Endodermal cell (in vitro differentiated cells): ENCODE measurements around the gene PPP4R1. TPM values are rescaled to one million over a fixed set of nuclear protein-coding genes. Genes with fewer than 3 reads are reported as not detected.

ENCODE experiments used
- DNase-seq: peaks from one replicate; pipeline ENCODE4 v3.0.0-alpha.2; 2017
- H3K27ac ChIP-seq: 2 replicates; pipeline ENCODE4 v1.5.1; 2013; ENCODE audit warnings: mild to moderate bottlenecking, low read depth, low read length, moderate library complexity
- H3K27me3 ChIP-seq: 2 replicates; pipeline ENCODE4 v1.6.1; 2013; ENCODE audit warnings: mild to moderate bottlenecking, low read length, moderate library complexity; ENCODE audit not compliant: insufficient read depth, control insufficient read depth, poor library complexity, severe bottlenecking
- H3K36me3 ChIP-seq: 2 replicates; pipeline ENCODE4 v1.7.0; 2013; ENCODE audit warnings: mild to moderate bottlenecking, low read length, moderate library complexity; ENCODE audit not compliant: control insufficient read depth, insufficient read depth
- H3K4me1 ChIP-seq: one replicate; pipeline ENCODE4 v1.7.0; 2013; ENCODE audit warnings: low read length; ENCODE audit not compliant: control insufficient read depth, insufficient read depth
- H3K4me3 ChIP-seq: 2 replicates; pipeline ENCODE4 v1.5.1; 2013; ENCODE audit warnings: mild to moderate bottlenecking, low read length, moderate library complexity
- H3K9ac ChIP-seq: 2 replicates; pipeline ENCODE4 v1.6.1; 2013; ENCODE audit warnings: mild to moderate bottlenecking, low read length, moderate library complexity; ENCODE audit not compliant: poor library complexity, severe bottlenecking; ENCODE audit errors: extremely low read depth
- H3K9me3 ChIP-seq: 2 replicates; pipeline ENCODE4 v1.6.1; 2013; ENCODE audit warnings: mild to moderate bottlenecking, low read length, moderate library complexity; ENCODE audit not compliant: control insufficient read depth
- H3K27ac Mint-ChIP-seq: 2 replicates; pipeline ENCODE4 v1.8.0; 2020; ENCODE audit warnings: mixed read lengths
- H3K27me3 Mint-ChIP-seq: 2 replicates; pipeline ENCODE4 v1.8.0; 2021; ENCODE audit warnings: mild to moderate bottlenecking, mixed read lengths; ENCODE audit not compliant: insufficient read depth
- H3K36me3 Mint-ChIP-seq: 2 replicates; pipeline ENCODE4 v1.8.0; 2020; ENCODE audit warnings: low read depth, mixed read lengths
- H3K4me1 Mint-ChIP-seq: 2 replicates; pipeline ENCODE4 v1.8.0; 2020; ENCODE audit warnings: mixed read lengths
- H3K4me3 Mint-ChIP-seq: 2 replicates; pipeline ENCODE4 v1.8.0; 2020; ENCODE audit warnings: mild to moderate bottlenecking, moderate library complexity, mixed read lengths
- H3K9me3 Mint-ChIP-seq: 2 replicates; pipeline ENCODE4 v1.8.0; 2020; ENCODE audit warnings: mild to moderate bottlenecking, mixed read lengths
- WGBS, 2 experiments: methylation state at CpG; one replicate each; pipeline versions ENCODE4 v1.1.5 to v1.1.7; 2013; ENCODE audit warnings: missing lambda C conversion rate in 2 of 2, mixed read lengths in 1 of 2; ENCODE audit not compliant: insufficient coverage in 1 of 2, insufficient read length in 1 of 2; 5-methylcytosine and 5-hydroxymethylcytosine counted together
- total RNA-seq, 2 donors: library from RNA; stranded (reverse); fragmentation: NEBNext Ultra II Directional in 1 of 2; extraction: Animal tissue kit (Norgen Biotek cat#: 25700) in 1 of 2; gene quantifications; 2 replicates in 1 of 2; 3 replicates in 1 of 2; pipeline ENCODE4 v1.2.1, GENCODE V29; 2021
- TF ChIP-seq, protein P1 (sequence below): fragments of 200-600 bp; sonication (generic); conservative IDR thresholded peaks from 2 replicates; pipeline ENCODE4 v1.5.0; 2021; ENCODE audit warnings: antibody characterized with exemption, mild to moderate bottlenecking

PPP4R1 gene
- total RNA-seq, 2 donors from 2014 or later, result 85.8 to 116 TPM

- Mint-ChIP-seq H3K27ac (no peak overlapping the region), H3K4me3 (no peak overlapping the region), H3K9me3 (peaks cover 3% of the 10 kb centered on the region), H3K36me3 (no peaks in the 10 kb centered on the region), H3K27me3 (no peaks in the 10 kb centered on the region), H3K4me1 (no peaks in the 10 kb centered on the region)
- no peak overlapping the region for H3K4me3 ChIP-seq
- no peaks in the 10 kb centered on the region for H3K9me3 ChIP-seq
- no peaks in the 10 kb centered on the region for H3K36me3 ChIP-seq
- 100% methylated on average over 1 of the region's 1 CpG; no CpG with 5 or more reads in 1 of the 2 experiments for WGBS, 2 experiments
- no peaks in the 10 kb centered on the region for H3K27me3 ChIP-seq
- TF ChIP-seq, protein P1, sequence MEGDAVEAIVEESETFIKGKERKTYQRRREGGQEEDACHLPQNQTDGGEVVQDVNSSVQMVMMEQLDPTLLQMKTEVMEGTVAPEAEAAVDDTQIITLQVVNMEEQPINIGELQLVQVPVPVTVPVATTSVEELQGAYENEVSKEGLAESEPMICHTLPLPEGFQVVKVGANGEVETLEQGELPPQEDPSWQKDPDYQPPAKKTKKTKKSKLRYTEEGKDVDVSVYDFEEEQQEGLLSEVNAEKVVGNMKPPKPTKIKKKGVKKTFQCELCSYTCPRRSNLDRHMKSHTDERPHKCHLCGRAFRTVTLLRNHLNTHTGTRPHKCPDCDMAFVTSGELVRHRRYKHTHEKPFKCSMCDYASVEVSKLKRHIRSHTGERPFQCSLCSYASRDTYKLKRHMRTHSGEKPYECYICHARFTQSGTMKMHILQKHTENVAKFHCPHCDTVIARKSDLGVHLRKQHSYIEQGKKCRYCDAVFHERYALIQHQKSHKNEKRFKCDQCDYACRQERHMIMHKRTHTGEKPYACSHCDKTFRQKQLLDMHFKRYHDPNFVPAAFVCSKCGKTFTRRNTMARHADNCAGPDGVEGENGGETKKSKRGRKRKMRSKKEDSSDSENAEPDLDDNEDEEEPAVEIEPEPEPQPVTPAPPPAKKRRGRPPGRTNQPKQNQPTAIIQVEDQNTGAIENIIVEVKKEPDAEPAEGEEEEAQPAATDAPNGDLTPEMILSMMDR, result no peak
- H3K27ac ChIP-seq, result peak overlapping the region; percentile 83
- DNase-seq, result no peak
- H3K4me1 ChIP-seq, result no peaks in the 10 kb centered on the region
- no peak overlapping the region for H3K9ac ChIP-seq
These were observed 40.9 kb upstream of the PPP4R1 start for GRCh38 chr18:9655232-9655767.

DNA sequence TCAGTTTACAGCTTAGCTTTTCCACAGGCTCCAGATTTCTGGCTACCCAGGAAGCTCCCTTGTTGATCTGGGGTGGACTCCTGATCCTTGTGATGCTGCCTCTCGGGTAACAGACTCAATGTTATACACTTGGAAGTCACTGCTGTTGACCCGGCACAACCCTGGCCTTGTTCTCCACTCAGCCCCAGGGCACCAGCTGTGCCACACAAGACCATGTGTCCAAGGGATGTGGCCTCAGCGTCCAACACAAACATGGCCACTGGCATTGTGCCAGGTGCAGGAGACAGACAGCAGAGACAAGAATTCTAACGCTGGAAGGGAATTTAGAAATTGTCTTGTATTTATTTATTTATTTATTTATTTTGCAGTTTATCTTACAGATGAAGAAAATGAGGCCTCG lies 39.0 kb upstream of the PPP4R1 start:
- Histone ChIP-seq H3K4me3 (no peak overlapping the region), H3K9me3 (no peaks in the 10 kb centered on the region), H3K27me3 (no peaks in the 10 kb centered on the region), H3K4me1 (no peaks in the 10 kb centered on the region), H3K9ac (no peak overlapping the region), H3K36me3 (no peaks in the 10 kb centered on the region), H3K27ac (no peak overlapping the region)
- no peak overlapping the region for H3K27ac Mint-ChIP-seq
- 92% methylated on average over 2 to 5 of the region's 5 CpGs for WGBS, 2 experiments
- H3K9me3 Mint-ChIP-seq, result peaks cover 3% of the 10 kb centered on the region
- DNase-seq, result no peak
- H3K27me3 Mint-ChIP-seq, result no peaks in the 10 kb centered on the region
- H3K4me1 Mint-ChIP-seq, result no peaks in the 10 kb centered on the region
- H3K4me3 Mint-ChIP-seq, result no peak overlapping the region
- H3K36me3 Mint-ChIP-seq, result no peaks in the 10 kb centered on the region
- TF ChIP-seq, protein P1, result no peak

GRCh38 chr18:9649164-9649540 lies 34.8 kb upstream of the PPP4R1 start:
- H3K9me3 Mint-ChIP-seq, result peaks cover 3% of the 10 kb centered on the region

More at GRCh38 chr18:9649164-9649540, 34.8 kb upstream of the PPP4R1 start:
- no peak overlapping the region for H3K27ac Mint-ChIP-seq
- Histone ChIP-seq H3K9me3 (no peaks in the 10 kb centered on the region), H3K4me1 (no peaks in the 10 kb centered on the region), H3K4me3 (no peak overlapping the region), H3K27me3 (no peaks in the 10 kb centered on the region), H3K27ac (no peak overlapping the region), H3K9ac (no peak overlapping the region), H3K36me3 (no peaks in the 10 kb centered on the region)
- no peaks in the 10 kb centered on the region for H3K27me3 Mint-ChIP-seq
- no peak overlapping the region for H3K4me3 Mint-ChIP-seq
- WGBS, 2 experiments, result 87 to 95% methylated on average over 3 of the region's 3 CpGs
- H3K36me3 Mint-ChIP-seq, result no peaks in the 10 kb centered on the region
- TF ChIP-seq, protein P1, result no peak
- no peak for DNase-seq
- H3K4me1 Mint-ChIP-seq, result no peaks in the 10 kb centered on the region
